ENCODE measurements around the gene LMTK3. TPM values are rescaled to one million over a fixed set of nuclear protein-coding genes. Genes with fewer than 3 reads are reported as not detected.

The LMTK3 gene
- polyA plus RNA-seq, 1 of the 3 experiments (the other 2 are of a cell fraction): 3.2 TPM

DNA sequence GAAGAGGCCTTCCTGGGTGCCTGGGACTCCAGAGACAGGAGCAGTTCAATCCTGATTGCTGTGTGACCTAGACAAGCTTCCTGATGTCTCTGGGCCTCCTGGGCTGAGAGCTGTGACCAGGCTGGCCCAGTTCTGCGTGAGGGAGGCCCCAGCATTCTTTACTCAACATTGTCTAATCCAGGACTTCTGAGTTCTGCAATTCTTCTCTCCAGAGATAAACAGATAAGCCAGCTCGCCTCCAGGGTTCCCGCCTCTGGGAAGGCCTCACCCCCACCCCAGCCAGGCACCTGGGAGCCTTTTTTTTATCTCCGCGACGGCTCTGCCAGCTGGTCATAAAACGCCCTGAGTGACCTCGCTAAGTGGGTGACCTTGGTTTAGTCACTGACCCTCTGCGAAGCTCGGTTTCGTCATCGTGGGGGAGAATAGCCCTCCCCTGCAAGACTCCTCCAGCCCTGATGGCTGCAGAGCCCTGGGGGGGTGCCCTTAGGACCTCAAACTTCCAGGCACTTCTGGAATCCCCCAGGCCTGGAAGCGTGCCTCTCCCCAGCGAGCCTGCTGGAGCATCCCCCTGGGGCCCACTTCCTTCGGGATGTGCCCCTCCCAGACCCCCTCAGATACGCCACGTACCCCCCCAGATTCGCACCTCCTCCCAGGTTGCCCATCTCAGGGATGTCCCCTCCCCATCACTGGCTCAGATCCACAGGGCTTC lies 42.2 kb upstream of the LMTK3 start (continued):
- TF ChIP-seq, protein P1, sequence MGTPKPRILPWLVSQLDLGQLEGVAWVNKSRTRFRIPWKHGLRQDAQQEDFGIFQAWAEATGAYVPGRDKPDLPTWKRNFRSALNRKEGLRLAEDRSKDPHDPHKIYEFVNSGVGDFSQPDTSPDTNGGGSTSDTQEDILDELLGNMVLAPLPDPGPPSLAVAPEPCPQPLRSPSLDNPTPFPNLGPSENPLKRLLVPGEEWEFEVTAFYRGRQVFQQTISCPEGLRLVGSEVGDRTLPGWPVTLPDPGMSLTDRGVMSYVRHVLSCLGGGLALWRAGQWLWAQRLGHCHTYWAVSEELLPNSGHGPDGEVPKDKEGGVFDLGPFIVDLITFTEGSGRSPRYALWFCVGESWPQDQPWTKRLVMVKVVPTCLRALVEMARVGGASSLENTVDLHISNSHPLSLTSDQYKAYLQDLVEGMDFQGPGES (IDR thresholded peaks at IDR 0.05; ENCODE audit: low read depth, low read length): no peak
- TF ChIP-seq TCF12 (IDR thresholded peaks at IDR 0.05): peak; percentile 68
- TF ChIP-seq, protein P2, sequence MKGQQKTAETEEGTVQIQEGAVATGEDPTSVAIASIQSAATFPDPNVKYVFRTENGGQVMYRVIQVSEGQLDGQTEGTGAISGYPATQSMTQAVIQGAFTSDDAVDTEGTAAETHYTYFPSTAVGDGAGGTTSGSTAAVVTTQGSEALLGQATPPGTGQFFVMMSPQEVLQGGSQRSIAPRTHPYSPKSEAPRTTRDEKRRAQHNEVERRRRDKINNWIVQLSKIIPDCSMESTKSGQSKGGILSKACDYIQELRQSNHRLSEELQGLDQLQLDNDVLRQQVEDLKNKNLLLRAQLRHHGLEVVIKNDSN (IDR thresholded peaks at IDR 0.05; ENCODE audit: borderline replicate concordance, low read depth): no peak
- TF ChIP-seq EZH2phosphoT487 (IDR thresholded peaks at IDR 0.05; ENCODE audit: borderline replicate concordance, low read depth): no peak
- TF ChIP-seq NRF1 (IDR thresholded peaks at IDR 0.05; ENCODE audit: low read depth, low read length): no peak
- TF ChIP-seq, protein P3, sequence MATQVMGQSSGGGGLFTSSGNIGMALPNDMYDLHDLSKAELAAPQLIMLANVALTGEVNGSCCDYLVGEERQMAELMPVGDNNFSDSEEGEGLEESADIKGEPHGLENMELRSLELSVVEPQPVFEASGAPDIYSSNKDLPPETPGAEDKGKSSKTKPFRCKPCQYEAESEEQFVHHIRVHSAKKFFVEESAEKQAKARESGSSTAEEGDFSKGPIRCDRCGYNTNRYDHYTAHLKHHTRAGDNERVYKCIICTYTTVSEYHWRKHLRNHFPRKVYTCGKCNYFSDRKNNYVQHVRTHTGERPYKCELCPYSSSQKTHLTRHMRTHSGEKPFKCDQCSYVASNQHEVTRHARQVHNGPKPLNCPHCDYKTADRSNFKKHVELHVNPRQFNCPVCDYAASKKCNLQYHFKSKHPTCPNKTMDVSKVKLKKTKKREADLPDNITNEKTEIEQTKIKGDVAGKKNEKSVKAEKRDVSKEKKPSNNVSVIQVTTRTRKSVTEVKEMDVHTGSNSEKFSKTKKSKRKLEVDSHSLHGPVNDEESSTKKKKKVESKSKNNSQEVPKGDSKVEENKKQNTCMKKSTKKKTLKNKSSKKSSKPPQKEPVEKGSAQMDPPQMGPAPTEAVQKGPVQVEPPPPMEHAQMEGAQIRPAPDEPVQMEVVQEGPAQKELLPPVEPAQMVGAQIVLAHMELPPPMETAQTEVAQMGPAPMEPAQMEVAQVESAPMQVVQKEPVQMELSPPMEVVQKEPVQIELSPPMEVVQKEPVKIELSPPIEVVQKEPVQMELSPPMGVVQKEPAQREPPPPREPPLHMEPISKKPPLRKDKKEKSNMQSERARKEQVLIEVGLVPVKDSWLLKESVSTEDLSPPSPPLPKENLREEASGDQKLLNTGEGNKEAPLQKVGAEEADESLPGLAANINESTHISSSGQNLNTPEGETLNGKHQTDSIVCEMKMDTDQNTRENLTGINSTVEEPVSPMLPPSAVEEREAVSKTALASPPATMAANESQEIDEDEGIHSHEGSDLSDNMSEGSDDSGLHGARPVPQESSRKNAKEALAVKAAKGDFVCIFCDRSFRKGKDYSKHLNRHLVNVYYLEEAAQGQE (IDR thresholded peaks at IDR 0.05; ENCODE audit: low read depth, low read length): no peak
- TF ChIP-seq RAD21 (IDR thresholded peaks at IDR 0.05; ENCODE audit: low read length): no peak
- TF ChIP-seq POLR2AphosphoS5 (IDR thresholded peaks at IDR 0.05; ENCODE audit: low read depth, low read length): no peak
- TF ChIP-seq, protein P4, sequence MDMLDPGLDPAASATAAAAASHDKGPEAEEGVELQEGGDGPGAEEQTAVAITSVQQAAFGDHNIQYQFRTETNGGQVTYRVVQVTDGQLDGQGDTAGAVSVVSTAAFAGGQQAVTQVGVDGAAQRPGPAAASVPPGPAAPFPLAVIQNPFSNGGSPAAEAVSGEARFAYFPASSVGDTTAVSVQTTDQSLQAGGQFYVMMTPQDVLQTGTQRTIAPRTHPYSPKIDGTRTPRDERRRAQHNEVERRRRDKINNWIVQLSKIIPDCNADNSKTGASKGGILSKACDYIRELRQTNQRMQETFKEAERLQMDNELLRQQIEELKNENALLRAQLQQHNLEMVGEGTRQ (IDR thresholded peaks at IDR 0.05; ENCODE audit: borderline replicate concordance, low read depth, low read length): no peak
- TF ChIP-seq, protein P5, sequence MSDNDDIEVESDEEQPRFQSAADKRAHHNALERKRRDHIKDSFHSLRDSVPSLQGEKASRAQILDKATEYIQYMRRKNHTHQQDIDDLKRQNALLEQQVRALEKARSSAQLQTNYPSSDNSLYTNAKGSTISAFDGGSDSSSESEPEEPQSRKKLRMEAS (IDR thresholded peaks at IDR 0.05; ENCODE audit: low read depth): peak; percentile 39; the same call in 1 of the 2 replicates
- TF ChIP-seq RXRA (IDR thresholded peaks at IDR 0.05; ENCODE audit: borderline replicate concordance, low read depth): peak; percentile 57; the same call in 1 of the 2 replicates
- TF ChIP-seq FOXJ3 (CRISPR knock-in tag; IDR thresholded peaks at IDR 0.05): no peak
- TF ChIP-seq RCOR1 (IDR thresholded peaks at IDR 0.05; ENCODE audit: low read length): no peak
- no peak for TF ChIP-seq RFX5 (IDR thresholded peaks at IDR 0.05; ENCODE audit: low read length)
- TF ChIP-seq ELF1 (IDR thresholded peaks at IDR 0.05): no peak

Measured in SK-N-SH (cell line).